Gastroesophageal sphincter (tissue), 3 donors: Measurements from ENCODE around the gene LOXL4.

Source experiments
- CTCF ChIP-seq, 4 experiments: fragments of 200-600 bp in 2 of 4; fragments of 450-650 bp in 2 of 4; sonication (generic) in 1 of 4; IDR thresholded peaks; one replicate each; pipeline ENCODE4 v1.5.1; 2017 to 2019; ENCODE audit warnings: antibody characterized with exemption in 4 of 4, mild to moderate bottlenecking in 2 of 4, moderate library complexity in 2 of 4
- POLR2A ChIP-seq, 2 donors: fragments of 450-650 bp; IDR thresholded peaks; one replicate each; pipeline ENCODE4 v1.6.1; 2017; ENCODE audit warnings: antibody characterized with exemption in 2 of 2, mild to moderate bottlenecking in 2 of 2, moderate library complexity in 1 of 2

- TF ChIP-seq CTCF (IDR thresholded peaks at IDR 0.05) (no peak), POLR2A (IDR thresholded peaks at IDR 0.05) (no peak)
Observed at GRCh38 chr10:98295907-98296306, 27.9 kb upstream of the LOXL4 start.
